Endodermal cell (in vitro differentiated cells): ENCODE results near the gene CTDSP2. TPM values are rescaled to one million over a fixed set of nuclear protein-coding genes. Genes with fewer than 3 reads are reported as not detected.
A peak's percentile ranks its signal among the peaks of the same experiment; 100 is the strongest.

Source experiments
- DNase-seq: peaks from one replicate; pipeline ENCODE4 v3.0.0-alpha.2; 2017
- H3K27ac ChIP-seq: 2 replicates; pipeline ENCODE4 v1.5.1; 2013; ENCODE audit warnings: mild to moderate bottlenecking, low read depth, low read length, moderate library complexity
- H3K27me3 ChIP-seq: 2 replicates; pipeline ENCODE4 v1.6.1; 2013; ENCODE audit warnings: mild to moderate bottlenecking, low read length, moderate library complexity; ENCODE audit not compliant: insufficient read depth, control insufficient read depth, poor library complexity, severe bottlenecking
- H3K36me3 ChIP-seq: 2 replicates; pipeline ENCODE4 v1.7.0; 2013; ENCODE audit warnings: mild to moderate bottlenecking, low read length, moderate library complexity; ENCODE audit not compliant: control insufficient read depth, insufficient read depth
- H3K4me1 ChIP-seq: one replicate; pipeline ENCODE4 v1.7.0; 2013; ENCODE audit warnings: low read length; ENCODE audit not compliant: control insufficient read depth, insufficient read depth
- H3K4me3 ChIP-seq: 2 replicates; pipeline ENCODE4 v1.5.1; 2013; ENCODE audit warnings: mild to moderate bottlenecking, low read length, moderate library complexity
- H3K9ac ChIP-seq: 2 replicates; pipeline ENCODE4 v1.6.1; 2013; ENCODE audit warnings: mild to moderate bottlenecking, low read length, moderate library complexity; ENCODE audit not compliant: poor library complexity, severe bottlenecking; ENCODE audit errors: extremely low read depth
- H3K9me3 ChIP-seq: 2 replicates; pipeline ENCODE4 v1.6.1; 2013; ENCODE audit warnings: mild to moderate bottlenecking, low read length, moderate library complexity; ENCODE audit not compliant: control insufficient read depth
- H3K27ac Mint-ChIP-seq: 2 replicates; pipeline ENCODE4 v1.8.0; 2020; ENCODE audit warnings: mixed read lengths
- H3K27me3 Mint-ChIP-seq: 2 replicates; pipeline ENCODE4 v1.8.0; 2021; ENCODE audit warnings: mild to moderate bottlenecking, mixed read lengths; ENCODE audit not compliant: insufficient read depth
- H3K36me3 Mint-ChIP-seq: 2 replicates; pipeline ENCODE4 v1.8.0; 2020; ENCODE audit warnings: low read depth, mixed read lengths
- H3K4me1 Mint-ChIP-seq: 2 replicates; pipeline ENCODE4 v1.8.0; 2020; ENCODE audit warnings: mixed read lengths
- H3K4me3 Mint-ChIP-seq: 2 replicates; pipeline ENCODE4 v1.8.0; 2020; ENCODE audit warnings: mild to moderate bottlenecking, moderate library complexity, mixed read lengths
- H3K9me3 Mint-ChIP-seq: 2 replicates; pipeline ENCODE4 v1.8.0; 2020; ENCODE audit warnings: mild to moderate bottlenecking, mixed read lengths
- WGBS, 2 experiments: methylation state at CpG; one replicate each; pipeline versions ENCODE4 v1.1.5 to v1.1.7; 2013; ENCODE audit warnings: missing lambda C conversion rate in 2 of 2, mixed read lengths in 1 of 2; ENCODE audit not compliant: insufficient coverage in 1 of 2, insufficient read length in 1 of 2; 5-methylcytosine and 5-hydroxymethylcytosine counted together
- total RNA-seq, 2 donors: library from RNA; stranded (reverse); fragmentation: NEBNext Ultra II Directional in 1 of 2; extraction: Animal tissue kit (Norgen Biotek cat#: 25700) in 1 of 2; gene quantifications; 2 replicates in 1 of 2; 3 replicates in 1 of 2; pipeline ENCODE4 v1.2.1, GENCODE V29; 2021
- TF ChIP-seq, protein P1 (sequence below): fragments of 200-600 bp; sonication (generic); conservative IDR thresholded peaks from 2 replicates; pipeline ENCODE4 v1.5.0; 2021; ENCODE audit warnings: antibody characterized with exemption, mild to moderate bottlenecking

The CTDSP2 gene
- total RNA-seq, 2 donors from 2014 or later, result 137 to 148 TPM

DNA sequence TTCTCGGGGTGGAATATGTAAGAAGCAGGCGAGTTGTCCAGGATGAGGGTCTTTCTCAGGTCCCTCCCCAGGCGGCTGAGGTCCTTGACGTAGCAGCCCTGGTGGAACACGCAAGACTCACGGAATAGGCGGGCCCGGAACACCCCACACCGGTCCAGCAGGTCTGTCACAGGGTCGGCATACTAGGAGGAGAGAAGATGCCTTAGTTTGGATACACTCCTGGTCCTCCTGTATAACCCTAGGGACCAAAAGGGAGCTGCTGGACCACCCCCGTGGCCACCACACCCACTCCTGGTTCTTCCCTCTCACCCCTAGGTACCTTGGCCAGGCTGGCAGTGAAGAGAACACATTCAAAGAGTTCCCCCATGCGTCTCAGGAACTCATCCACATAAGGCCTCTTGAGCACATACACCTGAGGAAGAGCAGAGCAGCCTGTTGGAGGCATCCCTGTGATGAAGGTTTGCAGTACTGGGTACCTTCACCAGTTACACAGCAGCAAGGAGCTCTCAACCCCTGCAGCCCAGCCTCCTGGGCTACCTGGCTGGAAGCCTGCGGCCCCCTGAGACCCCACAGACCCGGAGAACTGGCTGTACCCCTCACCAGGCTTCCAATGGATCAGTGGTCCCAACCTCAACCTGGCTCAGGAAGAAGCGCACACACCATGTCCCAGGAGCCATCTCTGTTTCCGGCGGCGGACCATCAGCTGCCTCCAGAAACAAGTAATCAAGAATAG lies 22.5 kb downstream of the CTDSP2 start:
- Histone ChIP-seq H3K4me3 (no peak overlapping the region), H3K36me3 (peaks cover 79% of the 10 kb centered on the region), H3K4me1 (no peaks in the 10 kb centered on the region), H3K27ac (no peak overlapping the region), H3K27me3 (no peaks in the 10 kb centered on the region), H3K9me3 (no peaks in the 10 kb centered on the region), H3K9ac (no peak overlapping the region)
- no peak for DNase-seq
- H3K4me1 Mint-ChIP-seq, result no peaks in the 10 kb centered on the region
- no peaks in the 10 kb centered on the region for H3K27me3 Mint-ChIP-seq
- H3K36me3 Mint-ChIP-seq, result peaks cover 80% of the 10 kb centered on the region
- H3K27ac Mint-ChIP-seq, result no peak overlapping the region
- H3K9me3 Mint-ChIP-seq, result no peaks in the 10 kb centered on the region
- no peak overlapping the region for H3K4me3 Mint-ChIP-seq
- WGBS, 2 experiments, result 96% methylated on average over 10 to 18 of the region's 18 CpGs
- TF ChIP-seq, protein P1, sequence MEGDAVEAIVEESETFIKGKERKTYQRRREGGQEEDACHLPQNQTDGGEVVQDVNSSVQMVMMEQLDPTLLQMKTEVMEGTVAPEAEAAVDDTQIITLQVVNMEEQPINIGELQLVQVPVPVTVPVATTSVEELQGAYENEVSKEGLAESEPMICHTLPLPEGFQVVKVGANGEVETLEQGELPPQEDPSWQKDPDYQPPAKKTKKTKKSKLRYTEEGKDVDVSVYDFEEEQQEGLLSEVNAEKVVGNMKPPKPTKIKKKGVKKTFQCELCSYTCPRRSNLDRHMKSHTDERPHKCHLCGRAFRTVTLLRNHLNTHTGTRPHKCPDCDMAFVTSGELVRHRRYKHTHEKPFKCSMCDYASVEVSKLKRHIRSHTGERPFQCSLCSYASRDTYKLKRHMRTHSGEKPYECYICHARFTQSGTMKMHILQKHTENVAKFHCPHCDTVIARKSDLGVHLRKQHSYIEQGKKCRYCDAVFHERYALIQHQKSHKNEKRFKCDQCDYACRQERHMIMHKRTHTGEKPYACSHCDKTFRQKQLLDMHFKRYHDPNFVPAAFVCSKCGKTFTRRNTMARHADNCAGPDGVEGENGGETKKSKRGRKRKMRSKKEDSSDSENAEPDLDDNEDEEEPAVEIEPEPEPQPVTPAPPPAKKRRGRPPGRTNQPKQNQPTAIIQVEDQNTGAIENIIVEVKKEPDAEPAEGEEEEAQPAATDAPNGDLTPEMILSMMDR, result no peak

- H3K9ac ChIP-seq, result no peak overlapping the region
- 94 to 97% methylated on average over 13 to 17 of the region's 17 CpGs for WGBS, 2 experiments
- H3K27ac ChIP-seq, result no peak overlapping the region
- H3K27me3 ChIP-seq, result no peaks in the 10 kb centered on the region
- no peak overlapping the region for H3K4me3 ChIP-seq
- H3K4me1 ChIP-seq, result no peaks in the 10 kb centered on the region
- TF ChIP-seq, protein P1, result no peak
- H3K9me3 ChIP-seq, result no peaks in the 10 kb centered on the region
- H3K27me3 Mint-ChIP-seq, result no peaks in the 10 kb centered on the region
- H3K9me3 Mint-ChIP-seq, result no peaks in the 10 kb centered on the region
- DNase-seq, result peak; percentile 44
- H3K27ac Mint-ChIP-seq, result no peak overlapping the region
- no peak overlapping the region for H3K4me3 Mint-ChIP-seq
- no peaks in the 10 kb centered on the region for H3K4me1 Mint-ChIP-seq
- peaks cover 79% of the 10 kb centered on the region for H3K36me3 ChIP-seq
- peaks cover 72% of the 10 kb centered on the region for H3K36me3 Mint-ChIP-seq
Observed at GRCh38 chr12:57823131-57823907, 23.2 kb downstream of the CTDSP2 start.

DNA sequence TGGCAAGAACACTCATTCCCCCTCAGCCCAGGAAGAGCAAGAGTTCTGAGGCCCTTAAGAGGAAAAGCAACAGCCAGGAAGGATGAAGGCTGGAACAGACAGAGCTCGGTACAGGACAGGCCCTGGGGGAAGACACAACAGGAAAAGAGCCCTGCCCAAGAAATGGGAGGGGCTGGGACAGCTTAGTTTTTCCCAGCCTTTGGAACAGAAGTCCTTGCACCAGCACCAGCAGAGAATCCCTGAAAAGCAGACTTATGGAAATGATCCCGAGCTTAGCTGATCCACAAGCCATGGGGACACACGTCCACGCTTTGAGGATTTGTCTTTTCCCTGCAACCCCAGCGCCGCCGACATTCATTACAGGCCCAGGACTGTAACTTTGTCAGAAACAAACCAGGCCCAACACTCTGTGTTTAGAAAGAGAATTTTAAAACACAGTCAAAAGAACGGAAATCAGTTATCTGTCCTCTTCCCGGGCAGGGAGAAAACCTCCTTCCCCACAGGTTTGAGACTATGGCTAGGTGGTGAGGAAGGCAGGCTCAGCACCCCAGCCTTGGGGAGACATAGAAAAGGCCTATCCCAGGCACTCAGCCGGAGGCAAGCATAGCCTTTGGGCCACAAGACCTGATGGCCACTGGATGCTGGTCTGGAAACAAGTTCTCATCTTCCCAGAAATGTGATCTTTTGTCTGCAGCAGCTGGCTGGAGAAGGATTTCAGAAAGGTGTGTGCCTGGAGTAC lies 24.0 kb downstream of the CTDSP2 start:
- 93 to 99% methylated on average over 10 of the region's 10 CpGs for WGBS, 2 experiments
- H3K27ac Mint-ChIP-seq, result no peak overlapping the region
- no peaks in the 10 kb centered on the region for H3K27me3 ChIP-seq
- H3K36me3 ChIP-seq, result peaks cover 74% of the 10 kb centered on the region
- no peaks in the 10 kb centered on the region for H3K4me1 ChIP-seq
- H3K27me3 Mint-ChIP-seq, result no peaks in the 10 kb centered on the region
- H3K9ac ChIP-seq, result no peak overlapping the region
- peaks cover 68% of the 10 kb centered on the region for H3K36me3 Mint-ChIP-seq
- no peaks in the 10 kb centered on the region for H3K9me3 ChIP-seq
- no peaks in the 10 kb centered on the region for H3K9me3 Mint-ChIP-seq
- no peaks in the 10 kb centered on the region for H3K4me1 Mint-ChIP-seq
- no peak overlapping the region for H3K4me3 Mint-ChIP-seq
- TF ChIP-seq, protein P1, result no peak
- no peak overlapping the region for H3K27ac ChIP-seq
- H3K4me3 ChIP-seq, result no peak overlapping the region
- no peak for DNase-seq
